ENCODE data around the gene USB1. TPM values are rescaled to one million over a fixed set of nuclear protein-coding genes. Genes with fewer than 3 reads are reported as not detected.
A peak's percentile ranks its signal among the peaks of the same experiment; 100 is the strongest.

The USB1 gene
- total and polyA plus RNA-seq, 4 donors, result 14.7 to 72.7 (median 38.7) TPM

DNA sequence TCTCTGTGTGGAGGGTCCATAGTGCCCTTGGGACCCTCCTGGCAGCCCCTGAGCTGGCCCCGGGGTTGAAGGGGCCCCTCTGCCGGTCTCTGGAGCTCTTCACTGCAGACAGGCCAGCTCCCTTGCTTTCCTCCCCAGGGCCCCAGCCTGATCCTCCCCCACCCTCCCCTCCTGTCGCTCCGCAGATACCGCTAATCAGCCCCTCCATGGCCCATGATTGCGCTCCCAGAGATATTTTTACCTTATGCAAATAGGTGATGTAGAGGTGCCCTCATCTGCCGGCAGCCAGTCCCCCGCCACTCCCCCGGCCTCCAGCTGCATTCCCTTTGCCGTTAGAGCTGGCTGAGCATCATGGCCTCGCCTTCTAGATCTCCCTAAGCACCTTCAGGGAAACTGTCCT, 33.6 kb downstream of the USB1 start:
- no peak for TF ChIP-seq CTCF (IDR thresholded peaks at IDR 0.05; ENCODE audit: control extremely low read depth, extremely low read depth)
- peak overlapping the region in 1 of 2 donors; percentile 14 for H3K27ac ChIP-seq (ENCODE audit: low read depth in 1 of 2, low read length in 1 of 2)
- H3K4me1 ChIP-seq (ENCODE audit: control insufficient read depth in 5 of 5, insufficient read depth in 5 of 5, low read length in 5 of 5), result peaks cover 5 to 33% (median 24%) of the 10 kb centered on the region in 5 donors

GRCh38 chr16:58035356-58036170, 34.4 kb downstream of the USB1 start:
- no peaks in the 10 kb centered on the region for H3K27me3 ChIP-seq (ENCODE audit: control insufficient read depth in 3 of 3, insufficient read depth in 3 of 3, low read length in 2 of 3)
- WGBS, 2 donors, result 86 to 87% methylated on average over 14 of the region's 14 CpGs
- ATAC-seq (ENCODE audit: insufficient read depth, low FRiP score) (no peak), DNase-seq (no peak)
- no peak overlapping the region for H3K27ac ChIP-seq (ENCODE audit: low read depth in 1 of 2, low read length in 1 of 2)
- H3K9me3 ChIP-seq (ENCODE audit: control insufficient read depth in 4 of 4, insufficient read depth in 3 of 4, low read length in 3 of 4), result no peaks in the 10 kb centered on the region
- no peak overlapping the region for H3K4me3 ChIP-seq
- no peak overlapping the region for H3K9ac ChIP-seq (ENCODE audit: insufficient read depth in 1 of 2, low read length in 2 of 2)
- TF ChIP-seq CTCF (IDR thresholded peaks at IDR 0.05; ENCODE audit: control extremely low read depth, extremely low read depth), result no peak
- H3K4me1 ChIP-seq (ENCODE audit: control insufficient read depth in 5 of 5, insufficient read depth in 5 of 5, low read length in 5 of 5), result peaks cover 5 to 29% (median 24%) of the 10 kb centered on the region in 5 donors
- H3K36me3 ChIP-seq (ENCODE audit: control insufficient read depth in 4 of 4, insufficient read depth in 4 of 4, low read length in 4 of 4), result peaks cover 0 to 6% (median 3%) of the 10 kb centered on the region in 4 donors

More for the DNA sequence above, 33.6 kb downstream of the USB1 start:
- H3K9ac ChIP-seq (ENCODE audit: insufficient read depth in 1 of 2, low read length in 2 of 2), result no peak overlapping the region
- DNase-seq, result no peak
- peaks cover 0 to 4% (median 0%) of the 10 kb centered on the region in 4 donors for H3K36me3 ChIP-seq (ENCODE audit: control insufficient read depth in 4 of 4, insufficient read depth in 4 of 4, low read length in 4 of 4)
- no peaks in the 10 kb centered on the region for H3K27me3 ChIP-seq (ENCODE audit: control insufficient read depth in 3 of 3, insufficient read depth in 3 of 3, low read length in 2 of 3)
- ATAC-seq (ENCODE audit: insufficient read depth, low FRiP score), result no peak
- H3K4me3 ChIP-seq, result no peak overlapping the region
- H3K9me3 ChIP-seq (ENCODE audit: control insufficient read depth in 4 of 4, insufficient read depth in 3 of 4, low read length in 3 of 4), result no peaks in the 10 kb centered on the region
- 86 to 88% methylated on average over 11 of the region's 11 CpGs for WGBS, 2 donors

DNA sequence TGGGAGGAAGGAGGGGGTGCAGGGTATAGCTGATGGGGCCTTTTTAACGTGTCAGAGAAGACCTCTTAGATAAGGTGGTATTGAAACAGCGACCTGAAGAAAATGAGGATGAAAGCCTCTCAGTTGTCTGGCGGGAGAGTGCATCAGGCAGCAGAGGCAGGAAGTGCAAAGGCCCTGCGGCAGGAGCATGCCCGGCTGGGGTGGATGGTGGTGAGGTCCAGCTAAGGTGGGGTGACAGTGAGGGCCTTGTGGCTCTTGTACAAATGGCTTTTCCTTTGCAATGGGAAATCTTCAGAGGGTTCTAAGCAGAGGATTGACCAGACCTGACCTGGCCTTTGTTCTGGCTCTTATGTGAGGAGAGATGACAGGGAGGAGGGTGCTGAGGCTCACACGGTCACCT, 35.7 kb downstream of the USB1 start:
- no peak for ATAC-seq (ENCODE audit: insufficient read depth, low FRiP score)
- H3K4me1 ChIP-seq (ENCODE audit: control insufficient read depth in 5 of 5, insufficient read depth in 5 of 5, low read length in 5 of 5), result peaks cover 0 to 23% (median 14%) of the 10 kb centered on the region in 5 donors
- 91 to 94% methylated on average over 6 of the region's 6 CpGs for WGBS, 2 donors
- no peak overlapping the region for H3K27ac ChIP-seq (ENCODE audit: low read depth in 1 of 2, low read length in 1 of 2)
- DNase-seq, result no peak
- H3K36me3 ChIP-seq (ENCODE audit: control insufficient read depth in 4 of 4, insufficient read depth in 4 of 4, low read length in 4 of 4), result peaks cover 0 to 19% (median 3%) of the 10 kb centered on the region in 4 donors
- H3K4me3 ChIP-seq, result no peak overlapping the region
- no peaks in the 10 kb centered on the region for H3K27me3 ChIP-seq (ENCODE audit: control insufficient read depth in 3 of 3, insufficient read depth in 3 of 3, low read length in 2 of 3)
- H3K9me3 ChIP-seq (ENCODE audit: control insufficient read depth in 4 of 4, insufficient read depth in 3 of 4, low read length in 3 of 4), result no peaks in the 10 kb centered on the region
- TF ChIP-seq CTCF (IDR thresholded peaks at IDR 0.05; ENCODE audit: control extremely low read depth, extremely low read depth), result no peak
- no peak overlapping the region for H3K9ac ChIP-seq (ENCODE audit: insufficient read depth in 1 of 2, low read length in 2 of 2)
